Upper lobe of right lung (tissue), 1 donor: Measurements from ENCODE around the gene ABI2. TPM values are rescaled to one million over a fixed set of nuclear protein-coding genes. Genes with fewer than 3 reads are reported as not detected.

Experiments
- ATAC-seq: fragments of 200-7000 bp; cut with Tn5 transposase; one replicate; pipeline ENCODE4 v1.9.1; 2020; ENCODE audit warnings: mild to moderate bottlenecking, moderate library complexity
- DNase-seq: peaks from one replicate; pipeline ENCODE4 v3.0.0-alpha.2; 2020
- H3K27ac ChIP-seq: fragments of 200-600 bp; one replicate; pipeline ENCODE4 v1.8.0; 2022
- H3K27me3 ChIP-seq: fragments of 200-600 bp; one replicate; pipeline ENCODE4 v1.8.0; 2022; ENCODE audit warnings: mild to moderate bottlenecking
- H3K36me3 ChIP-seq: fragments of 200-600 bp; one replicate; pipeline ENCODE4 v1.8.0; 2022
- H3K4me1 ChIP-seq: fragments of 200-600 bp; one replicate; pipeline ENCODE4 v1.8.0; 2022
- H3K4me3 ChIP-seq: fragments of 200-600 bp; one replicate; pipeline ENCODE4 v1.8.0; 2022; ENCODE audit warnings: mild to moderate bottlenecking
- H3K9me3 ChIP-seq: fragments of 200-600 bp; one replicate; pipeline ENCODE4 v1.8.0; 2022
- intact Hi-C: fragments of 100-400 bp; cut with DNase I; formaldehyde crosslinking; loops from one replicate; pipeline ENCODE4 v1.11.0; 2022
- total RNA-seq: library from RNA; stranded (reverse); fragmentation: NEBNext Ultra II Directional; extraction: Animal tissue kit (Norgen Biotek cat#: 25700); gene quantifications from one replicate; pipeline ENCODE4 v1.2.1, GENCODE V29; 2021
- TF ChIP-seq, protein P1 (sequence below): fragments of 200-600 bp; IDR thresholded peaks from one replicate; pipeline ENCODE4 v1.8.0; 2022; ENCODE audit warnings: antibody characterized with exemption
- donor health status: DM: no; HTN: yes; CAD: no; lungs with severe emphysema.

Gene ABI2
- total RNA-seq, 1 donor from 2014 or later = 46.3 TPM

DNA sequence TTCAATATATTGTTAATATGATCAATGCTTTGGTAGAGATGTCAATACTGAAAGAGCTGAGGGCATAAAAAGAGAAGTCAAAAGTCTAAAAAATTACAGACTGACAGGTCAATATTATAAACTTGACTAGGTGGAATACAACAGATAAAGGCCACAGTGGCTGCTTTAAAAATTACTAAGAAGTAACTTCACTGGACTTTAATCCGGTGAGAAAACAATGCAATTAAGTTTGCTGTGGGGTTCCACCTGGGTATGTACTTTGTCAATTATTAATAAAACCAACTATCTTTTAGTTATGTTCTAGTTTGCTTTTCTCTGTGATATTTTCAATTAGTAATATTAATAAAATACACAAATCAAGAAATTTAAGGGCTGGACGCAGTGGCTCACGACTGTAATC, 162.2 kb downstream of the ABI2 start:
- no peak for DNase-seq
- H3K27me3 ChIP-seq = no peaks in the 10 kb centered on the region
- intact Hi-C loops = no loop called here
- TF ChIP-seq, protein P1, sequence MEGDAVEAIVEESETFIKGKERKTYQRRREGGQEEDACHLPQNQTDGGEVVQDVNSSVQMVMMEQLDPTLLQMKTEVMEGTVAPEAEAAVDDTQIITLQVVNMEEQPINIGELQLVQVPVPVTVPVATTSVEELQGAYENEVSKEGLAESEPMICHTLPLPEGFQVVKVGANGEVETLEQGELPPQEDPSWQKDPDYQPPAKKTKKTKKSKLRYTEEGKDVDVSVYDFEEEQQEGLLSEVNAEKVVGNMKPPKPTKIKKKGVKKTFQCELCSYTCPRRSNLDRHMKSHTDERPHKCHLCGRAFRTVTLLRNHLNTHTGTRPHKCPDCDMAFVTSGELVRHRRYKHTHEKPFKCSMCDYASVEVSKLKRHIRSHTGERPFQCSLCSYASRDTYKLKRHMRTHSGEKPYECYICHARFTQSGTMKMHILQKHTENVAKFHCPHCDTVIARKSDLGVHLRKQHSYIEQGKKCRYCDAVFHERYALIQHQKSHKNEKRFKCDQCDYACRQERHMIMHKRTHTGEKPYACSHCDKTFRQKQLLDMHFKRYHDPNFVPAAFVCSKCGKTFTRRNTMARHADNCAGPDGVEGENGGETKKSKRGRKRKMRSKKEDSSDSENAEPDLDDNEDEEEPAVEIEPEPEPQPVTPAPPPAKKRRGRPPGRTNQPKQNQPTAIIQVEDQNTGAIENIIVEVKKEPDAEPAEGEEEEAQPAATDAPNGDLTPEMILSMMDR = no peak
- no peak for ATAC-seq
- H3K4me1 ChIP-seq = no peaks in the 10 kb centered on the region
- no peak overlapping the region for H3K4me3 ChIP-seq
- no peak overlapping the region for H3K27ac ChIP-seq
- H3K36me3 ChIP-seq = peaks cover 61% of the 10 kb centered on the region
- no peaks in the 10 kb centered on the region for H3K9me3 ChIP-seq

DNA sequence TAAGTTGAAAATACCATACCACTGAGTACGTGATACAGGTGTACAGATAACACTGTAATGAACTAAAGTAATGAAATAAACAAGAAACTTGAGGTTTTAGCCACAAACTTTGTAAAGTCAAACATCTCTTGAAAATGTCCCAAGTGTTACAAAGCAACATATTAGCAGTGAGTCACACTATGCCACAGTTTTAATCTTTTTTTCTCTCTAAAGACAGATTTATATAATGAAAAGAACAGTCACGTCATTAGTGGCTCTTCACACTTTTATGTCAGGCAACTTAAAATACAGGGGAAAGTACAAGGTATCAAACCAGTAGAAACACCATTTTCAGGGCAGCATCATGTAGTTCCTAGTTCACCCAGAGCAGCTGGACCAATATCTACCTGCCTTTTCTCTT, 164.8 kb downstream of the ABI2 start:
- Histone ChIP-seq H3K27ac (no peak overlapping the region), H3K4me1 (peaks cover 10% of the 10 kb centered on the region), H3K4me3 (no peak overlapping the region), H3K27me3 (no peaks in the 10 kb centered on the region), H3K9me3 (no peaks in the 10 kb centered on the region), H3K36me3 (peaks cover 40% of the 10 kb centered on the region)
- intact Hi-C loops = no loop called here
- ATAC-seq (no peak), DNase-seq (no peak)
- TF ChIP-seq, protein P1 = no peak

Other genes starting within 250 kb of the ABI2 start
- gene CYP20A1, start 89.4 kb upstream of the ABI2 start, total RNA-seq = 35.0 TPM
- gene RAPH1, start 206.9 kb downstream of the ABI2 start, total RNA-seq = 93.4 TPM